Stomach (tissue), 9 donors: Measurements from ENCODE around the gene EEF1B2. TPM values are rescaled to one million over a fixed set of nuclear protein-coding genes. Genes with fewer than 3 reads are reported as not detected.

ENCODE experiments used
- DNase-seq, 2 donors: peaks; one replicate each; pipeline versions ENCODE4 v3.0.0 to v3.0.0-alpha.2; 2013 to 2019
- H3K27ac ChIP-seq, 5 donors: fragments of 200-600 bp in 4 of 5; sonication (generic) in 4 of 5; one replicate each; pipeline ENCODE4 v1.5.1; 2013 to 2019; ENCODE audit warnings: mild to moderate bottlenecking in 1 of 5, moderate library complexity in 1 of 5
- H3K27me3 ChIP-seq, 3 donors: fragments of 200-600 bp; sonication (generic); one replicate each; pipeline ENCODE4 v1.5.1; 2017 to 2019; ENCODE audit warnings: mixed run types in 1 of 3
- H3K36me3 ChIP-seq, 4 donors: fragments of 200-600 bp; sonication (generic); 1 replicate in 3 of 4; 2 replicates in 1 of 4; pipeline ENCODE4 v1.5.1; 2016 to 2019
- H3K4me1 ChIP-seq, 4 donors: fragments of 200-600 bp; sonication (generic); one replicate each; pipeline ENCODE4 v1.5.1; 2016 to 2019
- H3K4me3 ChIP-seq, 4 donors: fragments of 200-600 bp; sonication (generic) in 3 of 4; one replicate each; pipeline ENCODE4 v1.5.1; 2016 to 2019; ENCODE audit warnings: mild to moderate bottlenecking in 1 of 4
- H3K9me3 ChIP-seq, 4 donors: fragments of 200-600 bp; sonication (generic); one replicate each; pipeline ENCODE4 v1.5.1; 2016 to 2019
- EP300 ChIP-seq: sonication (generic); formaldehyde crosslinking; IDR thresholded peaks from one replicate; pipeline ENCODE4 v1.6.1; 2017; ENCODE audit warnings: antibody characterized with exemption
- POLR2A ChIP-seq, 4 donors: fragments of 450-650 bp; IDR thresholded peaks; one replicate each; pipeline ENCODE4 v1.6.1; 2016; ENCODE audit warnings: antibody characterized with exemption in 4 of 4, control low read depth in 2 of 4, mild to moderate bottlenecking in 1 of 4, moderate library complexity in 1 of 4
- POLR2AphosphoS5 ChIP-seq, 3 donors: sonication (generic); formaldehyde crosslinking; IDR thresholded peaks; one replicate each; pipeline ENCODE4 v1.6.1; 2016; ENCODE audit warnings: antibody characterized with exemption in 3 of 3
- WGBS, 5 donors: extraction: QIAGEN DNeasy Blood & Tissue Kit in 3 of 5; methylation state at CpG; one replicate each; pipeline versions ENCODE4 v1.1.5 to v1.1.7; 2013 to 2018; 5-methylcytosine and 5-hydroxymethylcytosine counted together
- intact Hi-C: fragments of 100-400 bp; cut with DNase I; formaldehyde crosslinking; loops from one replicate; pipeline ENCODE4 v1.15.1; 2023; ENCODE audit warnings: low total_unique reads
- polyA plus RNA-seq, 3 donors: library from polyadenylated mRNA; stranded (reverse); fragments of 200-250 nt; gene quantifications; one replicate each; pipeline ENCODE4 v1.2.3, GENCODE V29; 2013
- small RNA-seq, 4 donors: library from RNA; depleted of rRNA; stranded (forward); fragments of <200 nt; gene quantifications; one replicate each; pipeline ENCODE3, GENCODE V24; 2016
- total RNA-seq, 5 donors: library from RNA; depleted of rRNA; stranded (reverse); fragments of >200 nt; gene quantifications; one replicate each; pipeline versions ENCODE4 v1.1.0 to v1.2.3, GENCODE V29; 2014 to 2016
- TF ChIP-seq, protein P1 (sequence below), 7 experiments: fragments of 450-650 bp in 4 of 7; fragments of 200-600 bp in 3 of 7; sonication (generic) in 3 of 7; IDR thresholded peaks; one replicate each; pipeline ENCODE4 v1.5.1; 2016 to 2019; ENCODE audit warnings: antibody characterized with exemption in 7 of 7, control low read depth in 2 of 7, mild to moderate bottlenecking in 1 of 7
- donor health status: healthy with polysubstance abuse.
- donor health status: Bipolar disorder and iron deficiency.
- donor health status: healthy.

The EEF1B2 gene
- total and polyA plus RNA-seq, 8 donors: 62.6 to 1,000 (median 622) TPM

DNA sequence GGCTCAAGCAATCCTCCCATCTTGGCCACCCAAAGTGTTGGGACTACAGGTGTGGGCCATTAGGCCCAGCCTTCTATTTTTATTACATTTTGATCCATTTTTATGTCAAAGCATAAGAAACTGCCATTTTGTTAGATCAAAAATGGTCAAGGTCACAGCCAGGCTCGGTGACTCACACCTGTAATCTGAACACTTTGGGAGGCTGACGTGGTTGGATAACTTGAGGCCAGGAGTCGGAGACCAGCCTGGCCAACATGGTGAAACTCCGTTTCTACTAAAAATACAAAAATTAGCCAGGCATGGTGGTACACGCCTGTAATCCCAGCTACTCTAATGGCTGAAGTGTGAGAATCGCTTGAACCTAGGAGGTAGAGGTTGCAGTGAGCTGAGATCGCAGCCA is 49.2 kb downstream of the EEF1B2 start:
- Histone ChIP-seq H3K36me3 (no peaks in the 10 kb centered on the region), H3K9me3 (no peaks in the 10 kb centered on the region), H3K4me3 (no peak overlapping the region), H3K27ac (no peak overlapping the region), H3K4me1 (peaks cover 0 to 11% (median 5%) of the 10 kb centered on the region in 4 donors), H3K27me3 (no peaks in the 10 kb centered on the region)
- 83 to 88% (median 86%) methylated on average over 7 of the region's 7 CpGs for WGBS, 5 donors
- intact Hi-C loops: no loop called here
- no peak for TF ChIP-seq POLR2A (IDR thresholded peaks at IDR 0.05)
- no peak for TF ChIP-seq EP300
- TF ChIP-seq, protein P1, sequence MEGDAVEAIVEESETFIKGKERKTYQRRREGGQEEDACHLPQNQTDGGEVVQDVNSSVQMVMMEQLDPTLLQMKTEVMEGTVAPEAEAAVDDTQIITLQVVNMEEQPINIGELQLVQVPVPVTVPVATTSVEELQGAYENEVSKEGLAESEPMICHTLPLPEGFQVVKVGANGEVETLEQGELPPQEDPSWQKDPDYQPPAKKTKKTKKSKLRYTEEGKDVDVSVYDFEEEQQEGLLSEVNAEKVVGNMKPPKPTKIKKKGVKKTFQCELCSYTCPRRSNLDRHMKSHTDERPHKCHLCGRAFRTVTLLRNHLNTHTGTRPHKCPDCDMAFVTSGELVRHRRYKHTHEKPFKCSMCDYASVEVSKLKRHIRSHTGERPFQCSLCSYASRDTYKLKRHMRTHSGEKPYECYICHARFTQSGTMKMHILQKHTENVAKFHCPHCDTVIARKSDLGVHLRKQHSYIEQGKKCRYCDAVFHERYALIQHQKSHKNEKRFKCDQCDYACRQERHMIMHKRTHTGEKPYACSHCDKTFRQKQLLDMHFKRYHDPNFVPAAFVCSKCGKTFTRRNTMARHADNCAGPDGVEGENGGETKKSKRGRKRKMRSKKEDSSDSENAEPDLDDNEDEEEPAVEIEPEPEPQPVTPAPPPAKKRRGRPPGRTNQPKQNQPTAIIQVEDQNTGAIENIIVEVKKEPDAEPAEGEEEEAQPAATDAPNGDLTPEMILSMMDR (IDR thresholded peaks at IDR 0.05): no peak
- TF ChIP-seq POLR2AphosphoS5 (IDR thresholded peaks at IDR 0.05): no peak
- no peak for DNase-seq

DNA sequence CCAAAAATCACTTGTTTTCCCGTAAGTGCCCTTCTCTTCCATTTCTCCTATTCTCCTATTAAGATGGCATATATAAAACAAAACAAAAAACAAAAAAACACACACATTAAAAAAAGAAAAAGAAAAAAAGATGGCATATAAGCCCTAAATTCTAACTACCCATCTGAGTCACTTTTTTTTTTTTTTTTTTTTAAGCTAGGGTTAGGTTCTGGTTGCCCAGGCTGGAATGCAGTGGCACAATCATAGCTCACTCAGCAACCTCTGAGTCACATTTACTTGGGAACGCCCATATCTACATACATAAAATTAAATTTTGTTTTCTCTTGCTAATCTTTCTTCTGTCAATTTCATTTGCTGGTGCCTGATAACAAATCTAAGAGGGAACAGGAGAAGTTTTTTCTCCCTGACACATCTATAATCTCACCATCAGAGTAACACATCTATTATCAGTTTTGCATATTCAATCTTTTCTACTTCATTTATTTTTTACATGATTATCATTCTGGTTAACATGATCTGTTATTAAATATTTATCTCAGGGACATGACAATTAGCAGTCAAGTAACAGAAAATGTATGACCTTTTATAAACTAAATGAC is 52.1 kb downstream of the EEF1B2 start:
- DNase-seq: peak in 1 of 2 donors; percentile 5
- intact Hi-C loops: no loop called here
- Histone ChIP-seq H3K4me1 (peaks cover 0 to 11% (median 5%) of the 10 kb centered on the region in 4 donors), H3K4me3 (no peak overlapping the region), H3K36me3 (no peaks in the 10 kb centered on the region), H3K27ac (no peak overlapping the region), H3K9me3 (no peaks in the 10 kb centered on the region), H3K27me3 (peaks cover 0 to 15% (median 0%) of the 10 kb centered on the region in 3 donors)
- TF ChIP-seq EP300: no peak
- no peak for TF ChIP-seq POLR2AphosphoS5 (IDR thresholded peaks at IDR 0.05)
- TF ChIP-seq POLR2A (IDR thresholded peaks at IDR 0.05): no peak
- TF ChIP-seq, protein P1 (IDR thresholded peaks at IDR 0.05): no peak
- 66 to 80% (median 70%) methylated on average over 2 of the region's 2 CpGs for WGBS, 5 donors

Small RNA genes within 50 kb of the gene (small RNA-seq; reads per million reads assigned to genes)
- gene RF00134 (0 reads per million in 4 donors), gene RF02271 (0 reads per million in 4 donors), gene SNORA41 (0 reads per million in 4 donors), gene SNORD51 (0 to 0.15 (median 0.05) reads per million in 4 donors)

Other genes with a start within 250 kb of the EEF1B2 start
- gene INO80D, start 73.7 kb upstream of the EEF1B2 start, total RNA-seq: 10 to 100 TPM; 19.2 to 67.1 (median 36.5) TPM
- 1 to 10 TPM in 2 of 3 donors, under 1 TPM in 1; 0.46 to 1.5 (median 1.3) TPM for gene INO80D, start 73.7 kb upstream of the EEF1B2 start, polyA plus RNA-seq
- gene NDUFS1, start 451 bp upstream of the EEF1B2 start, total RNA-seq: 100 to 1,000 TPM in 2 of 5 donors, 10 to 100 TPM in 2, 1 to 10 TPM in 1; 9.8 to 143 (median 96.2) TPM
- gene NDUFS1, start 451 bp upstream of the EEF1B2 start, polyA plus RNA-seq: 10 to 100 TPM; 17.7 to 29.2 (median 25.3) TPM
- gene ZDBF2, start 114.8 kb downstream of the EEF1B2 start, total RNA-seq: 10 to 100 TPM in 2 of 5 donors, 1 to 10 TPM in 3; 5.8 to 38.5 (median 8.9) TPM
- 1 to 10 TPM in 2 of 3 donors, under 1 TPM in 1; 0.93 to 1.4 (median 1.1) TPM for gene ZDBF2, start 114.8 kb downstream of the EEF1B2 start, polyA plus RNA-seq